HG03442 (cell line): ENCODE results near the gene ANKRD45.
"Not testable (repeated sequence)": the region's sequence is repeated elsewhere in the genome, so short reads cannot be mapped to it uniquely, and the experiment has no call there.

Source experiments
- ATAC-seq: cut with Tn5 transposase; IDR thresholded peaks from one replicate; pipeline ENCODE4 v1.9.1; 2021; ENCODE audit warnings: mild to moderate bottlenecking, moderate library complexity; ENCODE audit not compliant: unreplicated experiment

Gene ANKRD45

GRCh38 chr1:173573596-173573995, 96.1 kb downstream of the ANKRD45 start:
- ATAC-seq = no peak

- ATAC-seq = no peak
These were observed 97.3 kb downstream of the ANKRD45 start for GRCh38 chr1:173572201-173572873.

GRCh38 chr1:173570370-173571007, 99.2 kb downstream of the ANKRD45 start:
- ATAC-seq = peak; percentile 77

- ATAC-seq = no peak
These were observed 101.2 kb downstream of the ANKRD45 start for GRCh38 chr1:173568483-173568882.

- ATAC-seq = not testable (repeated sequence)
These were observed 105.8 kb downstream of the ANKRD45 start for GRCh38 chr1:173563846-173564245.

- ATAC-seq = no peak
These were observed 106.8 kb downstream of the ANKRD45 start for GRCh38 chr1:173562813-173563212.

- ATAC-seq = no peak
These were observed 108.4 kb downstream of the ANKRD45 start for GRCh38 chr1:173561263-173561662.

GRCh38 chr1:173560285-173560880, 109.3 kb downstream of the ANKRD45 start:
- ATAC-seq = no peak
